Hematopoietic multipotent progenitor cell treated with erythropoietin and hydrocortisone succinate and interleukin-3 and kit ligand, for 17 days (in vitro differentiated cells): ENCODE data around the gene SF3A1.

Experiments used
- DNase-seq: peaks from one replicate; pipeline ENCODE4 v3.0.0-alpha.2; 2015; ENCODE audit warnings: low spot score

Gene SF3A1

GRCh38 chr22:30325065-30325720, 31.5 kb downstream of the SF3A1 start:
- DNase-seq: no peak

DNA sequence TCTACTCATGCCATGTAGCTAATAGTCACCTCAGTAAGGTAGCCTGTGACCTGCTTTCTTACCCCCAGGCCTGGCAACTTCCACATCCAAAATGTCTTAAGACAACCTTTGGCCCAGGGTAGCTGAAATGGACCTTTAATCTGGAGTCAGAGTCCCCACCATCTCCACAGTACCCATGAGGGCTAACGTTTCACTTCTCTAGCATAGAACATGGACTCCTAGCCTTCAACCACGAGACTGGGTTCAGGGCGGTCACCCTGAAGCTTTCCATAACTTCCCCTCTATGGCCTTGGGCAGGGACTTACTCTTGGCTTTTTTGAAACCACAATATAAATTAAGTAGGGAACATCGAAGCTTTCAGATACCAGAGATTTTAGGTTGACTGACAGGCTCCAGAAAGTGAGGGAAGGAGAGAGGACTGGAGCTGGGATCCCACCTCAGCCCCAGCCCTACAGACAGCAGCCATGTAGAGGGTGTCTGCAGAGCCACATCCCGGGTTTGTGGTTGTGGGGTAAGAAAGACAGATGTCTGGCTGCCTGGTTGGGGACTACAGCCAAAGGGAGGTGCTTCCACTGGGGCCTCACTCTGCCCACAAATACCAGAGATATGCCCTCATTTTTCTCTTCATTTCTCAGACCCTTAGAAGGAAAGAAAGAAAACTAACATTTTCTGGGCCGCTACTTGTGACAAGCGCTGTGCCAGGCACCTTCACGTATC, 32.5 kb downstream of the SF3A1 start:
- no peak for DNase-seq

DNA sequence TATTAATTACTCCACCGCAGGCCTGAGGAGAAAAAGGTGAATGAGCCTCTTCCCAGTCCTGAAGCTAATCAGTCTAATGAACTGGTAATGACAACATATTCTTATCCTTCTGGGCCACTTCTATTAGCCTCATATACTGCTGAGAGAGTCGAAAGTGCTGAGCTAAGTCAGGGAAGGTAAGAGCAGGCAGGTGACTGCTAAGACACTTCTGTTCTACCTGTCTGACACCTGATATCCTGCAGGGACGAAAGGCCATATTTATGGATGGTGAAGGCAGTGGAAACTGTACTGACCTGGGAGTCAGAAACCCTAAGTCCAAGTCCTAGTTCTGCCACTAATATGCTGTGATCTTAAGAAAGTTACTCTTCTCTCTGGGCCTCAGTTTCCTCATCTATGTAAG, 33.4 kb downstream of the SF3A1 start:
- DNase-seq: no peak

GRCh38 chr22:30321461-30321860, 35.2 kb downstream of the SF3A1 start:
- no peak for DNase-seq

DNA sequence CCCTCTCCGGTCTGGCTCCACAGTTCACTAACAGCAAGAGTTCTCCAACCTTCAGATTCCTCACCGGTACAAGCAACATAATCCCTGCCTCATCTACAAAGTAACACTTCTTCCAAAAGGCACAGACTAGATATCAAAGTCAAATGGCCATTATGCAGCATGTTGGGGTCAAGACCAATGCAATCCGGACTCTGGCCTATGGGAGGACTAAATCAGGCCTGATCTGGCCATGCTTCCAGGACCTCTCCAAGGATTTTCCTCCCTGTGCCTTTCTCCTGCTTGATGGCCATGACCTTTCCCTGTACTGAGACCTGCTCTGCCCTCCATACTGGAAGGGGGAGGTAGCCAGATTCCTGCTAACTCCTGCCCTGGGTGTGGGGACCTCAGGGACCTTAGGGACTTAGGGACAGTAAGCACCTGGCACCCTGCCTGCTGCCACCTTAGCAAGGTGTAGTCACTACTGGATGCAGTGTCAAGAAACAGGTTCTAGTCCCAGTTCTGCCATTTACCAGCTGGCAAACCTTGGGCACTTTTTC, 36.6 kb downstream of the SF3A1 start:
- DNase-seq: no peak

DNA sequence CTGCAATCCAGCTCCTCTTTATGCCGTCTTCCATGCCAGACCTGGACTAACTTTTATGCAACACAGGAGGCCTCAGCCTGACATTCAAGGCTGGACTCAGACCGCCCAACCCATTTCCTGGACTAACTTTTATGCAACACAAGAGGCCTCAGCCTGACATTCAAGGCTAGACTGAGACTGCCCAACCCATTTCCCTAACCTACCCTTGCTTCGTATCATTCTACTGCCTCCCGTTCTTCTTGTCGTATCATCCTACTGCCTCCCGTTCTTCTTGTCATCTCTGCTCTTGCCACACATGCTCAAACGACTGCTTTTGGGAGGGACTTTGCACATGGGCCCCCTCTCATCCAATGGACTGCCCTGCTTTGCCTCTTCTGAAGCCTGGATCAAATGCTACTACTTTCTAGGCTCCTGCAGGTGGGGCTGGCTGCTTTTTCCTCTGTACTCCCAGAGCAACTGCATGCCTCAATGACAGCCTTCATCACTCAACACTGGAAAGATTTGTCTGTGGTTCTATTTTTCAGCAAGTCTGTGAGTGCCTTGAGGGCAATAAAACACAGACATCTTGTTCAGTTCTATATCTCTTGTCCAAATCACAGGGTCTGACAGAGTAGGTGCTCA, 37.8 kb downstream of the SF3A1 start:
- no peak for DNase-seq

- DNase-seq: no peak
These were observed 38.9 kb downstream of the SF3A1 start for GRCh38 chr22:30317778-30318177.

- no peak for DNase-seq
These were observed 40.6 kb downstream of the SF3A1 start for GRCh38 chr22:30315962-30316576.

- DNase-seq: no peak
These were observed 41.8 kb downstream of the SF3A1 start for GRCh38 chr22:30314915-30315314.

DNA sequence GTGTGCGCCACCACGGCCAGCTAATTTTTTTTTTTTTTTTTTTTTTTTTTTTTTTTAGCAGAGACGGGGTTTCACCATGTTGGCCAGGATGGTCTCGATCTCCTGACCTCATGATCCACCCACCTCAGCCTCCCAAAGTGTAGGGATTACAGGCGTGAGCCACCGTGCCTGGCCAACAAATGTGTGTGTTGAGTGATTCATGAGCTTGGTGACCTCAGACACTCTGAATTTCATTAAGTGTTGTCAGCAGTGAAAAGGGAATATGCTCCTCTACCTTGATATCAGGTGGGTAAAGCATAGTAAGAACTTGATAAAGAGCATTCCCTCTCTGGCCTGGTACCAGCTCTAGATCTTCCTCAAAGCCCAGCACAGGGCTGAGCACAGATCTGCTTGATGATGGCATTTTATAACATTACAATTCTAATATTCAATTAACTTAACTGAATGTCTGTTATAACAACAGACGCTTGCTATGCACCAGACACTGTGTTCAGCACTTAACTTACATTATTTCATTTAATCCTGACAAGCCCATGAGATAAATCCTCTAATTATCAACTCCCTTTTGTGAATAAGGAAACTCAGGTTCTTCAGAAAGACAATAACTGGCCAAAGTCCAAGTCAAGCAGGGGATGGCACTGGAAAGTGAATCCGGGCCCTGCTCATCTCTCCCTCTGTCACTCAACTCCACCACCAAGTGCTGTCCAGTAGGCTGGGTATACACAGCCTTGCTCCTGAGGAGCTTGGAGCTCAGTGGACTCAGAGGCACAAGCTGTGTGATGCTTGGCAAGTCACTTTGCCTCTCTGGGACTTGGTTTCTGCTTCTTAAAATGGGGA, 42.9 kb downstream of the SF3A1 start:
- no peak for DNase-seq

- DNase-seq: no peak
These were observed 44.6 kb downstream of the SF3A1 start for GRCh38 chr22:30312053-30312452.

DNA sequence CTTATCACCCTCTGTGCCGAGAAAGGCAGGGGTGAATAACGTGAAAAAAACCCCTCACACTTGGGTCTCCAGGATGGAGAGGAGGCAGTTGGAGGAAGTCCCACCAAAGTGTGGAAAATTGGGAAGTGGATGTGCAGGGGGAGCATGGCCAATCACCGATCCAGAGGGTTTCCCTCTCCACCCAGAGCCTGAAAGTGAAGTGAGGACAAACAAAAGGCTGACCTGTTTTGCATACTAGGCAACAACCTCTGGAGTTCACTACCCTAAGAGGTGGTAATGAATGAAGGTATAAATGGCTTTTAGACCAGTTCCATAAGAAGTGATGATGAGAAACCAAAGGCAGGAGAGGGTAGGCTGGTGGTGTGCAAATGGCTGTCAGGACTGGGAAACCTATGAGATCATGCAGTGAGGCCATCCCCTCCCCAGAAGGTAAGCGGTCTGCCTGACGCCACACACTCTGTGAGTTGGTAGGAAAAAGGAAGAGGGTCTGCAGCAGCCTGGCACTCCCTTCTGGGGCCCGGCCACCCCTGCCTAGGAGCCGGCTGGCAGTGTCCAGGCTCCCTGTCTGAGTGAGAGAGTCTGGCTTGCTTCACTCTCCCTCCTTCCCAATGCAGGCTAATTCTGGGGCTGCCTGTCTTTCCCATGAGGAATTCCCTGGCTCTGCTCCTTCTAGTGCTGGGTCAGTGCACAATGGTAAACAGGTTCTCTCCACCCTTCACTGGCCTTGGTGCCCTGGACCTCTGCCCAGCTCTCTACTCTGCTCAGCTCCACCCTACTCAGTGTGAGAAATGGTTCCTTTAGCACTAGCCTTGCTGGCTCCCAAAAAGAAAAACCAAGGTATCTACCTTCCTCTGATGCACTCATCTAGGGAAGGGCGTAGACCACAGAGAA, 45.6 kb downstream of the SF3A1 start:
- DNase-seq: no peak

- DNase-seq: no peak
These were observed 46.5 kb downstream of the SF3A1 start for GRCh38 chr22:30309951-30310741.

DNA sequence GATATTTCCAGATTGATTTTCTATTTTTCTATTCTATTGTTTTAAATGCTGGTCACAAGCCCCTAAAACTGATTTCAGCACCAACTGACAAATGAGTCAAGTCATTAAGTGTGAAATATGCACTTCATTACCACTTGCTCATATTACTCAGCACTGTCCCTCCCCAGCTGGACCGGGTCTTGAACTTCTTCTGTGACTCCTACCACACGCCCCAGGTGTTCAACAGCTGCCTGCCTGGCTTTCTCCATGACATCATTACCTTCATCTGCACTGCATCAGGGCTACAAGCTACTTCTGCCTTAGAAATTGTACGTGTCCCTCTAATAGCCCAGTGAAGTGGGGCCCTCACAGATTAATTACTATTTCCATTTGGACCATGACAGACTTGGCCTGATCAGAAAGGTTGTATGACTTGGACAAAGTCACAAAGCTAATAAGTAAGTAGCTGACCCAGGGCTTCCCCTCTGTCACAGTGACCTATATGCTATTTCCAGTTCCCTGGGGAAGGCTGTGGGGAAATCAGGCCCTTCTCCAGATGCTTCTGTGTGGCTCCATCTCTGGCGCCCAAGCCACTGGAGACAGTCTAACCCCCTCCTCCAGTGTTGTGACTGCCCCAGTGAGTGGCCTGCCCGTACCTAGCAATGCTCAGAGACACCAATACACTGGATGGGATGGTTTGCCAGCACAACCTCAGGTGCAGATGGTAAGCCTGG, 48.0 kb downstream of the SF3A1 start:
- DNase-seq: no peak

DNA sequence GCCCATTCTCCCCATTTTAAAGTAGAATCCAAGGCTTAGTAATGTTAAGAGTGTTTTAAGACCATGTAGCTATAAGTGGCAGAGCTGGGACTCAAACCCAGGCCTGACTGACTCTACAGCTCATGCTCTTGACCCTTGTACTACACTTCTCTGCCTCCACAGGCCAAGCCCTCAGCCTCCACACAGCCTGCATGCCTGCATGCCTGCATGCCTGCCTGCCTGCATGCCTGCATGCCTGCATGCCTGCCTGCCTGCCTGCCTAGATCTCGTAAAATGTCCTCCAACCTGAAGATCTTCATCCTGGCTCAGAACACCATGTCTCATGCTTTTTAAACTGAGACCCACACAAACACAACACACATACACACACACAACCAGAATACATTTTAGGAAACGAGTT, 48.6 kb downstream of the SF3A1 start:
- no peak for DNase-seq

DNA sequence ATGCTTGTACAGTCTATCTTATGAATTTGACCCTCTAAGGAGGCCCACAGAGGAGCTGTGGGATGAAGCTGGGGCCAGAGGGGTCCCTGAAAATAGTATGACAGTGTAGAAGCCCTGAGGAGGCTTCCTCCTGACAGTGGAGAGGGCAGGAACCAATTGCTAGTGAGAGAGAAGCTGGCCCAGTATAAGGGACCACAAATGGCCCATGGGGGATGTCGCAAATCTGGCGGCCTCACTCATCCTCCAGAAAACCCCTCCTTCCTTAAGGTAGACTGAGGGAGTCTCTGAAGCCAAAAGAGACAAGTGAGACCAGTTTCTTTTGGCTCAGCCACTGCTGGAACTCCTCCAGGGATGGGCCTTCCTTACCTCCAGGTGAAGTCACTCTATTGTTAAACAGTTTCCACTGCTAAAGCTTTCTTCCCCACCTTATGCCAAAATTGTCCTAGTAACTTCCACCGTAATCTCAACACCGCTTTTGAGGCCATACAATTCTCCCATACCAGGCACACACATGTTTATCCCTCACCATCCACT, 49.6 kb downstream of the SF3A1 start:
- DNase-seq: no peak

- no peak for DNase-seq
These were observed 50.1 kb downstream of the SF3A1 start for GRCh38 chr22:30306627-30307011.

DNA sequence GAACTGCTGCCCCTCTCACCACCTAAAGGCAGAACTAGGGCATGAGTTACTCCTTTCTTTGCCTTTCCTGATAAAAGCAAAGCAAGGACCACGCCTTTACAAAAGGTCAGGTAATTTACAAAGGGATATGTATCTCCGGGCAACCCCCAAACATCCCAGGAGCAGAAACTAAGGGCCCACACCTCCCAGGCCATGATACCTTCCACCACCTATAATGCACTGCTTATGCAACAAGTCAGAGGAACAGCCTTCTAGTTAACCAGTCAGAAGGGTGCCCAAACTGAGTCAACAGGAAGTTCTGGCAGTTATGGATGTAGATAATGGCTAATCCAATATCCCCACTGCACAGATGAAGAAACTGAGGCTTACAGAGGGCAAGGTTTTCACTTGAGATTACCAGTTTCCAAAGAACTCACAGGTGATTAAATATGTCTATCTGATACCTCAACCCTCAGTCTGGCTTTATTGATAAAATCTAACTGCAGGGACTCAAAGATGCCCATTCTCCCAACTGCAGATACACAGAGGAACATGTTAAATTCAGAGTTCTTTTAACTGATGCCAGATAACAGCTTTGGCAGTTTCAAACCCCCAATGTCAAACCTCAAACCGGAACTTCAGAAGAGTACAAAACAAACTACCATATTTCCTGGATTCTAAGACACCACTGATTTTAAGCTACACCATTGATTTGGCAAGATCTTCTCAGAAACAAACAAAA, 50.6 kb downstream of the SF3A1 start:
- no peak for DNase-seq
